Loucy (cell line): ENCODE results near the gene SASH3.

ENCODE experiments used
- H2AFZ ChIP-seq: fragments of 200-600 bp; sonication (generic); 2 replicates; pipeline ENCODE4 v1.6.0; 2016; ENCODE audit warnings: antibody characterized with exemption, mild to moderate bottlenecking, low read length, moderate library complexity
- H3F3A ChIP-seq: fragments of 200-600 bp; 2 replicates; pipeline ENCODE4 v1.6.0; 2016; ENCODE audit warnings: antibody characterized with exemption, low read depth, mild to moderate bottlenecking
- H3K27me3 ChIP-seq: fragments of 200-600 bp; sonication (generic); 2 replicates; pipeline ENCODE4 v1.6.1; 2014; ENCODE audit warnings: low read length, mild to moderate bottlenecking; ENCODE audit not compliant: insufficient read depth, poor library complexity, severe bottlenecking
- H3K36me3 ChIP-seq: fragments of 200-600 bp; sonication (generic); 2 replicates; pipeline ENCODE4 v1.6.1; 2016; ENCODE audit warnings: low read length; ENCODE audit not compliant: insufficient read depth
- H3K4me1 ChIP-seq: fragments of 200-600 bp; sonication (generic); 2 replicates; pipeline ENCODE4 v1.5.1; 2014; ENCODE audit warnings: low read length, mild to moderate bottlenecking; ENCODE audit not compliant: insufficient read depth, poor library complexity, severe bottlenecking
- H3K4me2 ChIP-seq: fragments of 200-600 bp; sonication (generic); 2 replicates; pipeline ENCODE4 v1.6.0; 2014; ENCODE audit warnings: antibody characterized with exemption, low read length, low read depth, mild to moderate bottlenecking; ENCODE audit not compliant: poor library complexity, severe bottlenecking
- H3K4me3 ChIP-seq: fragments of 200-600 bp; sonication (generic); 2 replicates; pipeline ENCODE4 v1.5.1; 2014; ENCODE audit warnings: low read length, mild to moderate bottlenecking, mixed read lengths; ENCODE audit not compliant: poor library complexity, severe bottlenecking
- H3K79me2 ChIP-seq: fragments of 200-600 bp; sonication (generic); 2 replicates; pipeline ENCODE4 v1.6.1; 2014; ENCODE audit warnings: low read length; ENCODE audit not compliant: insufficient read depth
- H3K9ac ChIP-seq: fragments of 200-600 bp; sonication (generic); 2 replicates; pipeline ENCODE4 v1.6.0; 2014; ENCODE audit warnings: mild to moderate bottlenecking, low read depth, low read length, moderate library complexity; ENCODE audit not compliant: poor library complexity, severe bottlenecking
- H3K9me2 ChIP-seq: fragments of 200-600 bp; sonication (generic); replicated peaks from 2 replicates; pipeline ENCODE4 v1.6.1; 2016; ENCODE audit warnings: low read depth, low read length, mixed read lengths
- H3K9me3 ChIP-seq: fragments of 200-600 bp; sonication (generic); 2 replicates; pipeline ENCODE4 v1.6.1; 2014; ENCODE audit warnings: mild to moderate bottlenecking, antibody characterized with exemption, low read length, low read depth; ENCODE audit not compliant: insufficient read depth
- H4K20me1 ChIP-seq: fragments of 200-600 bp; sonication (generic); 2 replicates; pipeline ENCODE4 v1.6.0; 2014; ENCODE audit warnings: antibody characterized with exemption, low read length, mild to moderate bottlenecking; ENCODE audit not compliant: insufficient read depth, poor library complexity, severe bottlenecking
- EZH2phosphoT487 ChIP-seq: fragments of 200-600 bp; IDR thresholded peaks from 2 replicates; pipeline ENCODE4 v1.6.1; 2018; ENCODE audit warnings: antibody characterized with exemption, mild to moderate bottlenecking, moderate library complexity, borderline replicate concordance
- TF ChIP-seq, protein P1 (sequence below): fragments of 200-600 bp; sonication (generic); conservative IDR thresholded peaks from 2 replicates; pipeline ENCODE4 v1.5.1; 2014; ENCODE audit warnings: mild to moderate bottlenecking, antibody characterized with exemption, low read length

The SASH3 gene

GRCh38 chrX:129750971-129751370 lies 28.8 kb upstream of the SASH3 start:
- Histone ChIP-seq H3K4me1 (no peaks in the 10 kb centered on the region), H3K4me2 (no peak overlapping the region), H3F3A (no peaks in the 10 kb centered on the region), H3K27me3 (no peaks in the 10 kb centered on the region), H3K36me3 (no peaks in the 10 kb centered on the region), H3K9me2 (no peaks in the 10 kb centered on the region), H2AFZ (no peak overlapping the region), H3K9me3 (no peaks in the 10 kb centered on the region), H3K9ac (no peak overlapping the region), H3K4me3 (no peak overlapping the region), H4K20me1 (no peaks in the 10 kb centered on the region), H3K79me2 (no peaks in the 10 kb centered on the region)
- TF ChIP-seq, protein P1, sequence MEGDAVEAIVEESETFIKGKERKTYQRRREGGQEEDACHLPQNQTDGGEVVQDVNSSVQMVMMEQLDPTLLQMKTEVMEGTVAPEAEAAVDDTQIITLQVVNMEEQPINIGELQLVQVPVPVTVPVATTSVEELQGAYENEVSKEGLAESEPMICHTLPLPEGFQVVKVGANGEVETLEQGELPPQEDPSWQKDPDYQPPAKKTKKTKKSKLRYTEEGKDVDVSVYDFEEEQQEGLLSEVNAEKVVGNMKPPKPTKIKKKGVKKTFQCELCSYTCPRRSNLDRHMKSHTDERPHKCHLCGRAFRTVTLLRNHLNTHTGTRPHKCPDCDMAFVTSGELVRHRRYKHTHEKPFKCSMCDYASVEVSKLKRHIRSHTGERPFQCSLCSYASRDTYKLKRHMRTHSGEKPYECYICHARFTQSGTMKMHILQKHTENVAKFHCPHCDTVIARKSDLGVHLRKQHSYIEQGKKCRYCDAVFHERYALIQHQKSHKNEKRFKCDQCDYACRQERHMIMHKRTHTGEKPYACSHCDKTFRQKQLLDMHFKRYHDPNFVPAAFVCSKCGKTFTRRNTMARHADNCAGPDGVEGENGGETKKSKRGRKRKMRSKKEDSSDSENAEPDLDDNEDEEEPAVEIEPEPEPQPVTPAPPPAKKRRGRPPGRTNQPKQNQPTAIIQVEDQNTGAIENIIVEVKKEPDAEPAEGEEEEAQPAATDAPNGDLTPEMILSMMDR = no peak
- TF ChIP-seq EZH2phosphoT487 = no peak

GRCh38 chrX:129754056-129755024 lies 25.4 kb upstream of the SASH3 start:
- Histone ChIP-seq H3K9me2 (no peaks in the 10 kb centered on the region), H3K4me1 (peaks cover 16% of the 10 kb centered on the region), H2AFZ (no peak overlapping the region), H3K27me3 (no peaks in the 10 kb centered on the region), H3F3A (no peaks in the 10 kb centered on the region), H3K9me3 (no peaks in the 10 kb centered on the region), H3K9ac (no peak overlapping the region), H3K4me2 (no peak overlapping the region), H3K4me3 (no peak overlapping the region), H4K20me1 (no peaks in the 10 kb centered on the region), H3K79me2 (no peaks in the 10 kb centered on the region), H3K36me3 (no peaks in the 10 kb centered on the region)
- TF ChIP-seq EZH2phosphoT487 = no peak
- TF ChIP-seq, protein P1 = peak; percentile 72

DNA sequence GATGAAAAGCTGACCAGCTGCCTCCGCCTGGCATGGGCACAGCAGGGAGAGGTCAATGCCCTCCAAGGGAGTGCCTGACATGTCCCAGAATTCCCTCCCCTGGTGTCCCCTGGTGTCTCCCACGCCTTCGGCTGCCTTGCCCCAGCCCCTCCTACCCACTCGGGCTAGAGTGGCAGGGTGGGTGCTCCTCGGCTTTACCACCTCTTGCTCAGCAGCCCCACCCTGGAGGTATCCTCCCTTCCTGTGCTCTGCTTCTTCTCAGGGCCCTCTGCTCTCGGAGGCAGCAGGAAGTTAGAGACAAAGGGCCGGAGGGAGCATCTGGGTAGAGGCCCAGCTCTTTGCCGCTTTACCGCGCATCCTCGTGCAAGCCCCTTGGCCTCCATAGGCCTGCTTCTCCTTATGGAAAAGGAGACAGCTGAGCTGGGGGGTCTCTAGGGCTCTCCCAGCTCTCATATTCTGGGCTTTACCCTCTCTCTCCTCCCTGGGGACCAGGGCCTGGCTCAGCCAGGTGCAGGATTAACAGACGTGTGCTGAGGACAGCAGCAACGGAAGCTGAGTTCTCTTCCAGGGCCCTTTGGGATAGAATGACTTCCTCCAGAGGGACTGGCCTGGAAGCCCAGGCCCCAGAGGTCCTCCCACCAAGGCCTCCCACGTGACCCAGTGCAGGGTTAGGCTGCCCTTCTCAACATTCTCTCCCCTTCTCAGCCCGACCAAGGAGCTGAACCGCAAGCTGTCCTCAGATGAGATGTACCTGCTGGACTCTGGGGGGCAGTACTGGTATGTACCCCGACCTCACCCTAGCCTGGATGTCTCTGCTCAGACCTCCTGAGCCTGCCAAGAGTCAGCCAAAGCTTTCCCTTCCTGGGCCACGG lies 23.7 kb upstream of the SASH3 start:
- Histone ChIP-seq H3K9ac (no peak overlapping the region), H3K4me1 (peaks cover 33% of the 10 kb centered on the region), H3K9me2 (no peaks in the 10 kb centered on the region), H3K4me3 (no peak overlapping the region), H2AFZ (no peak overlapping the region), H3K79me2 (no peaks in the 10 kb centered on the region), H3K9me3 (no peaks in the 10 kb centered on the region), H3K36me3 (no peaks in the 10 kb centered on the region), H3F3A (no peaks in the 10 kb centered on the region), H3K4me2 (no peak overlapping the region), H4K20me1 (no peaks in the 10 kb centered on the region), H3K27me3 (no peaks in the 10 kb centered on the region)
- no peak for TF ChIP-seq EZH2phosphoT487
- TF ChIP-seq, protein P1 = peak; percentile 57
